GM18867 (cell line): ENCODE data around the gene ATP6V0D1.

Experiments
- ATAC-seq: cut with Tn5 transposase; IDR thresholded peaks from one replicate; pipeline ENCODE4 v1.9.1; 2021; ENCODE audit warnings: mild to moderate bottlenecking, moderate library complexity; ENCODE audit not compliant: unreplicated experiment

Gene ATP6V0D1

DNA sequence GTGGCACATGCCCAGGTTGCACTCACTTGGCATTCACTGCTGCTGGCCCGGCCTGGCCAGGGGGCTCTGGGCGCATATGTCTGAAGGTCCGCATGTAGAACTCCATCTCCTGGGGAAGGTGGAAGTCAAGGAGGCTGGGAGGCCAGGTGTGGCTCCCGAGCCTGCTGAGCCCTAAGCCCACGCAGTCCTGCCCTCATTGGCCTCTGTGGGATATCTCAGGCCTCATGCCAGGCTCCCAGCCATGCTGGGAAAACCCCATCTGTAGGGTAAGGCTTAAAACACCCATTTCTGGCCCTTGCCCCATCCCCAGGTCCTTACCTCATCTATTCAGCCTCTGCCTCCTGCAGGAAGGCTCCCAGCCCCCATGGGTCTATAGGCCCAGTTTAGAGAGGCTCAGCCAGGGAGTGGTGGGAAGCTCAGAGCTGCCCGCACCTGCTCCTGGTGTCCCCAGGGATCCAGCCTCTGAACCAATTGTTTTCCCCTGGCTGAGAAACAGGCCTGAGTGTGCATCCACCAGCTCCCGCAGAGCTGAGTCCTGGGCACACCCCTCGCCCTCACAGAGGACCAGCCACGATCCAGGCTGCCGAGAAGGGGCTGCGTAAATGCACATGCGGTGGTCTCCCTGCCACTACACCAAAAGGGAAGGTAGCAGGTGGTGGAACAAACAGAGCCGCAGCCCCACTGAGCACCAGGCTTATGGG lies 85.3 kb downstream of the ATP6V0D1 start:
- no peak for ATAC-seq

DNA sequence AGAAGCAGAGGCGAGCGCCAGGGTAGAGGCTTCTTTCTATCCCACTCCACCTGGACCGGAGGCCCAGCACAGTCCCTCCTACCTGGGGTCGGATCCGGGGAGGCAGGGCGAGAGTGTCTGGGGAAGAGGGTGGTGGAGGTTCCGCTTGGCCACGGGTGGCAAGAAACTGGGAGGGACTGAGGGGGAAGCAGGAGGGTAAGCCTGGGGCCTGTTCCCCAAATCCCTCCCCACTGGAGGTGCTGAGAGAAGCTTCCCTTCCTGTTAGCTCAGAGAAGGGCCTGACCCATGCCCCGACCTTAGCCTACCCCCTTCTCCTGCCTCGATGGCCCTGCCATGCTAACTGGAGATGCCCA lies 85.9 kb downstream of the ATP6V0D1 start:
- no peak for ATAC-seq

DNA sequence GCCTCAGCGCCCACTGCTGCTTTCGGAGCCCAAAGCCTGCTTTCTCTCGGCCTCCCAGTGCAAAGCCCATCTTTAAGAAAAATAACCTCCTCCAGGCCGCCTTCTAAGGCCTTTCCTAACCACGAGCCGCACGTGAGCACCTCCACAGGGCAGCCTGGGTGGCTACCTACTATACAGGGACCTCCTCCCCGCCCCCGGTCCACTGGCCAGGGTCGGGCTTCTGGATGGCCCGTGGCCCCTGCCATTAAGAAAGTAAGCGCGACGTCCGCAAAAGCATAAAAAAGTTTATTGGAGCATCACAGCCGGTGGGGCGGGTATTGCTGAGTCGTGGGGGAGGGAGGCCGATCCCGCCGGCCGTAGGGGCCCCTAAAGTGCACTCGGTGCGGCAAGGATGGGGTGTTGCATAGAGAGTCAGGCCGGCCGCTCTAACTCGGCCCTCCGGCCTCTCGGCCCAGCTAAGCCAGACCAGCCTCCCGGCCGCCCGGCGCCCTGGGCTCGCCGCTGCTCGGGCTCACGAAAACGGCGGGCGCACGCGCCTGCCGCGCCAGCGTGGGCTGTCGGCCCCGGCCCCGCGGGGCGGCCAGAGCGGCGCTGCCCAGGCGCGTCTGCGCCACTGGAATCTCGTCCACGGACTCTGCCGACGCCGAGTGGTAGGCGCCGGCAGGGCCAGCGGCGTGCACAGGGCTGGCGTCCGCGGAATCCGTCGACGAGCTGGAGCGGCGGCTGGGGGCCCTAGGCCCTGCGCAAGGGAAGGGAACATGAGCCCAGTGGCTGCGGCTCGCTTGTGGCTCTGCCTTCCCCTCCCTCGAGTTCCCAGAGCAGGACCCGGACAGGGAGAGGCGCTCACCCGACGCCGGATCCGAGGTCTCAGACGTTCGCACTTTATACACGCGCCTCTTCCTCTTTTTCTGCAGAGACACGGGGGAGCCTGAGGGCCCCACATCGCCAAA lies 86.5 kb downstream of the ATP6V0D1 start:
- no peak for ATAC-seq

DNA sequence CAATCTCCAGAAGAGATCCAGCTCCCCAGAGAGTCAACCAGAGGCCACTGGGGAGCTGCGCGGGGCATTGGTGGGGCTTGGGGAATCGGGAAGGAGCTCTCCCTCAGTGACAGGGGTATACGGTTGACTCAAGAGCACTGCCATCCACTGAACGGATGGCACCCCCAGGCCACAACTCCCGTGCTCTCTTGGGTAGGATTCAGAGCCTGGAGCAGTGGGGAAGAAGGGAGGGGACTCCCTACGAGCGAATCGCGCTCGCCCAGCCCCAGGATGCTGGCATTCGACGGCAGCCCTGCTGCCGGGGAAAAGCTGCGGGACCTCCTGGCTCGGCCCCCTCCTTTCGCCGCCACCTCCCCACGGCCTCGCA lies 87.2 kb downstream of the ATP6V0D1 start:
- ATAC-seq: no peak

DNA sequence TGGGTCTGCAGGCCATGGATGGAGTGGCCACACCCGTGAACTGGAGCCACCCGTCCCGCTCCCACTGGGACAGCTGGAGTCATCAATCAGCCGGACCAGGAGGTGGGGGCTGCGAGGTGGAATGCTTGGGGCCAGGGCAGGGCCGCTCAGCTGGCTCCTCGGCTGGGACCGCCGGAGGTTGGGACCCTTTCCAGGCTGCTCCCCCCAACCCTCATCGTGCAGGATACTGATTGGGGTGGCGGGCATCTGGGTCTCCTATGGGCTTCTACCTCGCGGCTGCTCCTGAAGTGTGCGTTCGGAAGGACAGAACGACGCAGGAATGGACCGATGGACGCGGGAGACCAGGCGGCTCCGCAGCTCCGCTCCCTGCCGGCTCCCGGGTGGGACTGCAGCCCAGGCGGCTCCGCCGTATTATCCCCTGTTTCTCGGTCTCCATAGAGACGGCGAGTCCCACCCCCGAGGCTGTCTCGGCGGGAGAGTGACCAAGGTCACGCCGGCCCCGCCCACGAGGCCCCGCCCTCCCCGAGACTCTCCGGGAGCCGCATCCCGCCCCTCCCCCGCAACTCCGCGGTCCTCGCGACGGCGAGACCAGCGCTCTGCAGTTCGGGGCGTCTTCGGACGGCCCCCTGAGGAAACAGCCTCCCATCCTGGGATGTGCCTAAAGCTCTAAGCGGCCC lies 87.7 kb downstream of the ATP6V0D1 start, which contains the start of gene TPPP3:
Gene TPPP3 (minus strand): TSS at position 388 of the 677 bp plus-strand sequence. CDS start 2,387 bp downstream, outside the sequence.
- no peak for ATAC-seq

DNA sequence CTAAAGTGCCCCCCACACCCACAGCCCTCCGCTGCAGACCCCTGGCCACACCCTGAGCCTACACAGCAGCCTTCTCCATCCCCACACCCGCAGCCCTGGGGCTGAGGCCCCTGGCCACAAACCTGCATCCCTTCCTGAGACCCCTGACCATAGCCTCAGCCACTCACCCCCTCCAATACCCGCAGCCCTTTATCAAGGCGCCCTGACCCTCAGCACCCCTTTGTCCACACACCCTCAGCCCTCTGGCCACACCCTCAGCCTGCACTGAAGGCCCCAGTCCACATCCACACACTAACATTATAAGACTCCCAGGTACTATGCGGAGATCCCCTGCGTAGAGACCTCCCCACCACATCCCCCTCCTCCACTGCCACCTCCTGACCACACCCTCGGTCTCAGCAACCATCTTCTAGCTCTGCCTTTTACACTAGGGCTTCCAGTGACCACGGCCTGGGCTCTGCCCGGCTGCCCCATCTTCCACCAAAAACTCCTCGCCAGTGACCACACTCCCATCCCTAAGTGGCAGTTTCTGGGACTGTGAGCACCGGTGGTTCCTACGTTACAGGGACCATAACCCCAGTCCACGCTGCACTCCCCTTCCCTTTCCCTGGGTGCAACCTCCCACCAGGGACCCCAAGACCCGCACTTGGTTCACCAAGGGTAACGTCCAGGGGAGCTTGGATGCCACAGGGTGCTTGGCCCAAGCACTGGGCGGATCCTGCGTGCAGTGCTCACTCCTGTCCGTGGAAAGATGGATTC lies 88.5 kb downstream of the ATP6V0D1 start:
- no peak for ATAC-seq

DNA sequence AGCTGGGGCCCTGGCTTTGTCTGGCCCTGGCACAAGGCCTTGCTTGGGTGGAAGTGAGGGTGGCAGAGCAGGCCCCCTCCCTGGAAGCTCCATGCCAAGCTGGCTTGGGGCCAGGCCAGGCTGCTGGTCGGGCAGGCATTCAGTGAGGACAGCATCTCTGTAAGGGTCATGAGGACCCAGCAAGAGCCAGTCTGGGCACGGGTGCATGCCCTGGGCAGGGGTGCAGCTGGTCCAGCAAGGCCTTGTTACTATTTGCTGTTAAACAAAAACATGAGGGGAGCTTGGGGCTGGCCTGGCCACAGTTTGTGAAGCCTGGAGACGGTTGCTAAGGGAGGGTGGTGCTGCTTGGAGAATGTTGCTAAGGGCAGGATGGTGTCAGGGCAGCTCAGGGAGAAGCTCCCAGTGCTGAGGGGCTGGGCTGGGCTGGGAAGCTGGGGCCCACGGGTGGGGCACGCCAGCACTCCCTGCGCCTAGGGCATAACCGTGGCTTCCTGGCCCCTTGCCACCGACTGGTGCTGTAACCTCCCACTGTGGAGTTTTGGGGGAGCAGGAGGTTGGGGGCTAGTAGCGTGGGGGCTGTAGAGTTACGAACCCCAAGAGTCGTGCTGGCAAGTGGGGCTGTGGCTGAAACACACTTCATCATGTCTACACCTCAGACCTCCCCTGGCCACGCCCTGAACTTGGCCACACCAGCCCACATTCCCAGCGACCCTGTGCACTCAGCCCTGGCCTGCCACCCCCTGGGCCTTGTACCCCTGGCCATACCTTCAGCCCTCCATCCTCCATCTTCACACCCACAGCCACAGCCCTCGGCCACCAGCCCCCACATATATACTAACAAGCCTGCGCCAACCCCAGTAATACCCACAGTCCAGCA lies 89.3 kb downstream of the ATP6V0D1 start:
- ATAC-seq: no peak

DNA sequence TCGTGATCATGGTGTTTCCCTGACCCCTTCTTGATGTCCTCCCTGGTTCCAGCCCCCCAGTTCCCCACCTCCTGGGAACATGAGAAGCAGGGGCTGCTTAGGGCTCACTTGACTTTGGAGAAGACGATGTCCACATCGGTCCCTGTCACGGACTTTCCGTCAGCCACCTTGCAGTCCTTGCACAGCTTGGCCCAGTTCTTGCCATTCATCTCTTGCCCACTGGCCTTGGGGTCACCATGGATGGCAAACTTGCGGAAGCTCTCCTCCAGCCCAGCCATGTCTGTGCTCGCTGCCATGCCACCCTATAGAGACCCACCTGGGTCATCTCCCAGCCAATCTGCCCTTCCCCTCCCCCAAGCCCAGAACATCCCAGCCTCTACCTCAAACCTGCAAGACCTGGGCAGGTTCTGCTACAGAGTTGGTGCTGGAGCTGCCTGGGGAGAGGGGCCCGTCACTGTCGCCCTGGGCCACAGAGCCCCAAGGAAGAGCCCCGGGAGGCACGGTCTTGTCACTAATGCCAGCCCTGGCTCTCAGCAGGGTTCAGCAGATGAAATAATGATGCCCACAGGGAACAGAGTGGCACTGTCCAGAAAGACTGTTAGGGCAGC lies 90.0 kb downstream of the ATP6V0D1 start:
- ATAC-seq: no peak

DNA sequence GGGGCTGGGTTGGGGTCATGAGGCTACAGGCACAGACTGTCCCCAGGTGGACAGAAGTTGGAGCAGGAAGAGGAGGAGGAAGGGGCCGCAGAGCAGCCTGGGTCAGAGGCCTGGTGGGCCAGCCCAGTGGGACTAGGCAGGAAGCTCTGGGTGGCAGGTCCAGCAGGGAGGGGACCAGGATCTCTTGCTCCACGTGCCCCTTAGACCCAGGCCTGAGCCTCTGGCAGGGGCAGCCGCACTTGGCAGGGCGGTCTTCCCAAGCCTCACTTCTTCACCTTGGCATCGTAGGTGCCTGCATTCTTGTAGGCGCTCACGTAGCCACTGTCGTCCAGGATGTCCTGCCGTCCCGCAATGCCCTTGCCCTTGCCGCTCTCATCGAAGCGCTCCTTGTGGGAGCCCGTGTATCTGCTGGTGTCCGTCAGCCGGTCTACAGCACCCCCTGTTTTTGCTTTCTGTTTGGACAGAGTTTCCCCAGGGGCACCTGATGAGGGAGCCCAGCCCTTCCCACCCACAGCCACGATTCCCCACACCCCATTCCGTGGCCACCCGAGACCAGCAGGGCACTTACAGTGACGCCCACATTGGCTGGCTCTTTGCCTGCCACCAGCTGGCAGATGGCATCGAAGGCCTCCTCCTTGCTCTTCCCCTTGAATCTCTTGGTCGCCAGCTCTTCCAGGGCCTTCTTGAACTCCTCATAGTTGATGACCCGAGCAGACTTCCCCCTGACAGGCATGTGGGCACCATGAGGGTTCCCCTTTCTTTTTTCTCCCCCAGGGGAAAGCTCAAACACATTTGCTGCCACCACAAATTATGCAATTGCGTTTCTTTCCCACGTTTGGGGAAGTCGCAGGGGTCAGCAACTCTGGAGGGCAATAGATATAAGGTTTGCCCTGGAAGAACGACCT lies 90.8 kb downstream of the ATP6V0D1 start:
- no peak for ATAC-seq

DNA sequence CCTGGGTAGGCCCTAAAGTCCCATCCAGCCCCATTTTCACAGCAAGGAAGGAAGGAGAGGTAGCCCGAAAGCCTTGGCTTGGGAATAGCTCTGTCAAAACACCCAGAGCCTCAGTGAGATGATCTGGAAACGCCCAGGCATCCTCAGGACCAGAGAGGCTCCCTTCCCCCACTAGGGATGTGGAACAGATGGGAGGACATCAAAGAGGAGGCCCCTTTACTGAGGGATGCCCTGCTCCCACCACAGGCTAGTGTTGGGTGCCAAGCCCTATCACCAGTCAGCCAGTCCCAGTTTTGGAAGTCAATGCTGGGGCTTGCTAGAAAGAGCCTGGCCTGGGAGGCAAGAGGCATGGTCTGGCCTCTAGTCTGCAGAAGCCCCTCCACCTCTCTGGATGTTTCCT lies 92.4 kb downstream of the ATP6V0D1 start:
- no peak for ATAC-seq

DNA sequence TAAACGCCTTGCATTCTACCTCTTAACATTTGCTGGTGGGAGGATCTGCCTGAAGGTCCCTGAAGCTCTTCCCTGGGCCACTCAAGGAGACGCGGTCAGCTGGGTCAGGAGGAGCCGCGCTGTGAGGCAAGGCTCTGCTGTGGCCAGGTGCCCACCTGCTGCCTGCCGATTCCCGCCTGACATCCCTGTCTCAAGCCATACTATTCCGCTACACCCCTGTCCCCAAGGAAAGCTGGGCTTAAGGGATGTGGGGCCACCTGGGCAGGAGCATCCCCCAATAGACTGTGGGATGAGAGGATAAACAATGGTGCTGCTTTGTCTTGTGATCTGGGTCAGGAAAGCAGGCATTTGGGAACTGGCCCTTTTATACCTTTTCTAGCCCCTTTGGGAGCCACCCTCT lies 92.8 kb downstream of the ATP6V0D1 start:
- no peak for ATAC-seq
